Measurements from ENCODE around the gene GIT1.
"Not testable (repeated sequence)": the region's sequence is repeated elsewhere in the genome, so short reads cannot be mapped to it uniquely, and the experiment has no call there.

GIT1 gene

GRCh38 chr17:29565643-29566472 lies 23.6 kb downstream of the GIT1 start:
- DNase-seq: peak; percentile 63

GRCh38 chr17:29563816-29564215 lies 25.6 kb downstream of the GIT1 start:
- no peak for DNase-seq

- no peak for DNase-seq
These were observed 26.8 kb downstream of the GIT1 start for GRCh38 chr17:29562615-29563014.

GRCh38 chr17:29561554-29562517 lies 27.6 kb downstream of the GIT1 start:
- DNase-seq: no peak

- peak; percentile 92 for DNase-seq
These were observed 29.1 kb downstream of the GIT1 start for GRCh38 chr17:29560316-29560715.

GRCh38 chr17:29559640-29560039 lies 29.8 kb downstream of the GIT1 start:
- no peak for DNase-seq

- not testable (repeated sequence) for DNase-seq
These were observed 31.3 kb downstream of the GIT1 start for GRCh38 chr17:29558139-29558538.

- no peak for DNase-seq
These were observed 31.7 kb downstream of the GIT1 start for GRCh38 chr17:29557739-29558116.

- DNase-seq: no peak
These were observed 32.2 kb downstream of the GIT1 start for GRCh38 chr17:29557085-29557738.

- no peak for DNase-seq
These were observed 33.6 kb downstream of the GIT1 start for GRCh38 chr17:29555840-29556239.

- no peak for DNase-seq
These were observed 40.1 kb downstream of the GIT1 start for GRCh38 chr17:29549177-29549923.

- DNase-seq: no peak
These were observed 42.6 kb downstream of the GIT1 start for GRCh38 chr17:29546830-29547229.

GRCh38 chr17:29546085-29546484 lies 43.4 kb downstream of the GIT1 start:
- DNase-seq: no peak

- DNase-seq: no peak
These were observed 45.4 kb downstream of the GIT1 start for GRCh38 chr17:29544066-29544465.

GRCh38 chr17:29533976-29534375 lies 55.5 kb downstream of the GIT1 start:
- no peak for DNase-seq

- no peak for DNase-seq
These were observed 63.1 kb downstream of the GIT1 start for GRCh38 chr17:29526322-29526721.

- DNase-seq: no peak
These were observed 64.8 kb downstream of the GIT1 start for GRCh38 chr17:29524692-29525091.

Measured in NCI-H2171 treated with DMSO at 0.1 percent for 48 hours (cell line).